ENCODE data around the gene FST.

FST gene

GRCh38 chr5:53434541-53434940 lies 45.9 kb upstream of the FST start:
- no peak for DNase-seq
- Histone ChIP-seq H3K9me2 (replicated peaks; ENCODE audit: insufficient read depth, low read length) (no peaks in the 10 kb centered on the region), H3F3A (ENCODE audit: insufficient read depth, low read length) (no peaks in the 10 kb centered on the region), H3K79me2 (ENCODE audit: low read length) (no peaks in the 10 kb centered on the region), H3K9ac (ENCODE audit: low read length) (no peak overlapping the region), H3K36me3 (replicated peaks; ENCODE audit: insufficient read depth, low read length) (no peaks in the 10 kb centered on the region), H3K9me3 (replicated peaks; ENCODE audit: insufficient read depth, low read length) (no peaks in the 10 kb centered on the region), H3K4me1 (ENCODE audit: low read length) (peaks cover 7% of the 10 kb centered on the region), H3K27ac (ENCODE audit: low read length) (no peak overlapping the region), H3K4me3 (ENCODE audit: low read length) (no peak overlapping the region), H3K4me2 (ENCODE audit: low read depth, low read length) (no peak overlapping the region), H2AFZ (ENCODE audit: low read length) (no peak overlapping the region), H3K27me3 (replicated peaks; ENCODE audit: insufficient read depth, low read length) (no peaks in the 10 kb centered on the region), H4K20me1 (ENCODE audit: insufficient read depth, low read length) (no peaks in the 10 kb centered on the region)
- no peak for TF ChIP-seq CTCF (IDR thresholded peaks at IDR 0.05; ENCODE audit: low read length)
- TF ChIP-seq EZH2phosphoT487 (IDR thresholded peaks at IDR 0.05; ENCODE audit: low read length), result no peak
- TF ChIP-seq EZH2 (optimal IDR thresholded peaks at IDR 0.05; ENCODE audit: low read depth, low read length), result no peak

- Histone ChIP-seq H3K27me3 (replicated peaks; ENCODE audit: insufficient read depth, low read length) (no peaks in the 10 kb centered on the region), H3K4me1 (ENCODE audit: low read length) (peaks cover 7% of the 10 kb centered on the region), H3K79me2 (ENCODE audit: low read length) (no peaks in the 10 kb centered on the region), H3K4me3 (ENCODE audit: low read length) (no peak overlapping the region), H3K27ac (ENCODE audit: low read length) (no peak overlapping the region), H3F3A (ENCODE audit: insufficient read depth, low read length) (no peaks in the 10 kb centered on the region), H3K9me3 (replicated peaks; ENCODE audit: insufficient read depth, low read length) (no peaks in the 10 kb centered on the region), H3K9ac (ENCODE audit: low read length) (no peak overlapping the region), H4K20me1 (ENCODE audit: insufficient read depth, low read length) (no peaks in the 10 kb centered on the region), H3K9me2 (replicated peaks; ENCODE audit: insufficient read depth, low read length) (no peaks in the 10 kb centered on the region), H3K36me3 (replicated peaks; ENCODE audit: insufficient read depth, low read length) (no peaks in the 10 kb centered on the region), H3K4me2 (ENCODE audit: low read depth, low read length) (no peak overlapping the region), H2AFZ (ENCODE audit: low read length) (no peak overlapping the region)
- TF ChIP-seq EZH2phosphoT487 (IDR thresholded peaks at IDR 0.05; ENCODE audit: low read length), result no peak
- no peak for TF ChIP-seq CTCF (IDR thresholded peaks at IDR 0.05; ENCODE audit: low read length)
- no peak for TF ChIP-seq EZH2 (optimal IDR thresholded peaks at IDR 0.05; ENCODE audit: low read depth, low read length)
- DNase-seq, result no peak
Measured at GRCh38 chr5:53436480-53437191, 43.8 kb upstream of the FST start.

GRCh38 chr5:53438079-53438478 lies 42.4 kb upstream of the FST start:
- Histone ChIP-seq H3K4me1 (ENCODE audit: low read length) (peaks cover 7% of the 10 kb centered on the region), H3K27me3 (replicated peaks; ENCODE audit: insufficient read depth, low read length) (no peaks in the 10 kb centered on the region), H3K9me3 (replicated peaks; ENCODE audit: insufficient read depth, low read length) (no peaks in the 10 kb centered on the region), H3K4me3 (ENCODE audit: low read length) (no peak overlapping the region), H3K36me3 (replicated peaks; ENCODE audit: insufficient read depth, low read length) (no peaks in the 10 kb centered on the region), H3K4me2 (ENCODE audit: low read depth, low read length) (no peak overlapping the region), H4K20me1 (ENCODE audit: insufficient read depth, low read length) (no peaks in the 10 kb centered on the region), H3K27ac (ENCODE audit: low read length) (no peak overlapping the region), H2AFZ (ENCODE audit: low read length) (no peak overlapping the region), H3K79me2 (ENCODE audit: low read length) (no peaks in the 10 kb centered on the region), H3K9me2 (replicated peaks; ENCODE audit: insufficient read depth, low read length) (no peaks in the 10 kb centered on the region), H3F3A (ENCODE audit: insufficient read depth, low read length) (no peaks in the 10 kb centered on the region), H3K9ac (ENCODE audit: low read length) (no peak overlapping the region)
- TF ChIP-seq EZH2phosphoT487 (IDR thresholded peaks at IDR 0.05; ENCODE audit: low read length) (no peak), EZH2 (optimal IDR thresholded peaks at IDR 0.05; ENCODE audit: low read depth, low read length) (no peak), CTCF (IDR thresholded peaks at IDR 0.05; ENCODE audit: low read length) (no peak)
- no peak for DNase-seq
